ENCODE results near the gene MYO15B. TPM values are rescaled to one million over a fixed set of nuclear protein-coding genes. Genes with fewer than 3 reads are reported as not detected.

The MYO15B gene
- total RNA-seq, 1 experiment from 2014 or later: 30.3 TPM

GRCh38 chr17:75646638-75646992 is 59.0 kb downstream of the MYO15B start (continued):
- TF ChIP-seq ATF3 (IDR thresholded peaks at IDR 0.05) (no peak), JUND (IDR thresholded peaks at IDR 0.05) (no peak), CEBPB (IDR thresholded peaks at IDR 0.05; ENCODE audit: low read depth) (no peak)
- TF ChIP-seq, protein P1, sequence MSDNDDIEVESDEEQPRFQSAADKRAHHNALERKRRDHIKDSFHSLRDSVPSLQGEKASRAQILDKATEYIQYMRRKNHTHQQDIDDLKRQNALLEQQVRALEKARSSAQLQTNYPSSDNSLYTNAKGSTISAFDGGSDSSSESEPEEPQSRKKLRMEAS (IDR thresholded peaks at IDR 0.05): no peak

- intact Hi-C loops (cut with micrococcal nuclease): no loop called here
- Histone ChIP-seq H3K36me3 (ENCODE audit: control insufficient read depth in 1 of 2, insufficient read depth in 2 of 2, low read length in 2 of 2) (peaks cover 16 to 19% of the 10 kb centered on the region in 2 experiments; a peak in 3 of 4 replicates), H3K9ac (ENCODE audit: low read length) (peak overlapping the region; percentile 72), H3K4me1 (ENCODE audit: control insufficient read depth in 1 of 2, insufficient read depth in 2 of 2, low read length in 2 of 2) (peaks cover 32 to 51% of the 10 kb centered on the region in 2 experiments), H3K27ac (ENCODE audit: low read depth, low read length) (no peak overlapping the region; the same call in 1 of the 2 replicates), H2AFZ (ENCODE audit: low read depth, low read length, poor library complexity, severe bottlenecking) (no peak overlapping the region), H4K20me1 (ENCODE audit: insufficient read depth) (no peaks in the 10 kb centered on the region), H3K27me3 (ENCODE audit: insufficient read depth, low read length) (no peaks in the 10 kb centered on the region), H3K9me3 (ENCODE audit: control insufficient read depth in 1 of 2, insufficient read depth in 1 of 2, low read depth in 1 of 2, low read length in 2 of 2) (no peaks in the 10 kb centered on the region), H3K4me2 (ENCODE audit: low read length) (peak overlapping the region; percentile 91; the same call in 1 of the 2 replicates), H3K4me3 (replicated peaks in 1 of 2; ENCODE audit: low read depth in 1 of 2, low read length in 2 of 2) (no peak overlapping the region), H3K9me2 (ENCODE audit: insufficient read depth) (no peaks in the 10 kb centered on the region), H3K79me2 (ENCODE audit: insufficient read depth, low read length) (no peaks in the 10 kb centered on the region)
- ChIA-PET CTCF (interaction anchor here (0.7 to 3.6 kb wide), 4 partner anchors 7 to 103 kb away, joined by 3 to 80 read pairs (median 15); partner anchors contain the start of gene SMIM5), RAD21 (ENCODE audit: low non-redundant PET in 1 of 2, low total read pairs in 2 of 2, uncharacterized antibody in 2 of 2, unreplicated experiment in 2 of 2) (no interaction called here), POLR2A (interaction anchor here (2.5 to 2.8 kb wide), 2 partner anchors 14 to 133 kb away, joined by 13 to 17 read pairs; partner anchors contain the start of gene SMIM5)
- DNase-seq (ENCODE audit: low read depth, low spot score): no peak
- ATAC-seq: no peak
- no TSS peak for BruUV-seq (replicated peaks)
- TF ChIP-seq SP1 (IDR thresholded peaks at IDR 0.05; ENCODE audit: low read depth) (no peak), EGR1 (IDR thresholded peaks at IDR 0.05; ENCODE audit: low read depth) (no peak), POLR2AphosphoS5 (IDR thresholded peaks at IDR 0.05; ENCODE audit: low read depth, low read length) (no peak), CEBPB (IDR thresholded peaks at IDR 0.05; ENCODE audit: low read depth) (no peak), POLR2A (IDR thresholded peaks at IDR 0.05; ENCODE audit: borderline replicate concordance, extremely low read depth, insufficient read depth, insufficient read length) (no peak), FOSL1 (IDR thresholded peaks at IDR 0.05; ENCODE audit: low read depth) (no peak), CBX3 (IDR thresholded peaks at IDR 0.05; ENCODE audit: low read depth) (no peak), ELF1 (IDR thresholded peaks at IDR 0.05; ENCODE audit: borderline replicate concordance, low read depth) (no peak)
- TF ChIP-seq, protein P2, sequence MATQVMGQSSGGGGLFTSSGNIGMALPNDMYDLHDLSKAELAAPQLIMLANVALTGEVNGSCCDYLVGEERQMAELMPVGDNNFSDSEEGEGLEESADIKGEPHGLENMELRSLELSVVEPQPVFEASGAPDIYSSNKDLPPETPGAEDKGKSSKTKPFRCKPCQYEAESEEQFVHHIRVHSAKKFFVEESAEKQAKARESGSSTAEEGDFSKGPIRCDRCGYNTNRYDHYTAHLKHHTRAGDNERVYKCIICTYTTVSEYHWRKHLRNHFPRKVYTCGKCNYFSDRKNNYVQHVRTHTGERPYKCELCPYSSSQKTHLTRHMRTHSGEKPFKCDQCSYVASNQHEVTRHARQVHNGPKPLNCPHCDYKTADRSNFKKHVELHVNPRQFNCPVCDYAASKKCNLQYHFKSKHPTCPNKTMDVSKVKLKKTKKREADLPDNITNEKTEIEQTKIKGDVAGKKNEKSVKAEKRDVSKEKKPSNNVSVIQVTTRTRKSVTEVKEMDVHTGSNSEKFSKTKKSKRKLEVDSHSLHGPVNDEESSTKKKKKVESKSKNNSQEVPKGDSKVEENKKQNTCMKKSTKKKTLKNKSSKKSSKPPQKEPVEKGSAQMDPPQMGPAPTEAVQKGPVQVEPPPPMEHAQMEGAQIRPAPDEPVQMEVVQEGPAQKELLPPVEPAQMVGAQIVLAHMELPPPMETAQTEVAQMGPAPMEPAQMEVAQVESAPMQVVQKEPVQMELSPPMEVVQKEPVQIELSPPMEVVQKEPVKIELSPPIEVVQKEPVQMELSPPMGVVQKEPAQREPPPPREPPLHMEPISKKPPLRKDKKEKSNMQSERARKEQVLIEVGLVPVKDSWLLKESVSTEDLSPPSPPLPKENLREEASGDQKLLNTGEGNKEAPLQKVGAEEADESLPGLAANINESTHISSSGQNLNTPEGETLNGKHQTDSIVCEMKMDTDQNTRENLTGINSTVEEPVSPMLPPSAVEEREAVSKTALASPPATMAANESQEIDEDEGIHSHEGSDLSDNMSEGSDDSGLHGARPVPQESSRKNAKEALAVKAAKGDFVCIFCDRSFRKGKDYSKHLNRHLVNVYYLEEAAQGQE (IDR thresholded peaks at IDR 0.05; ENCODE audit: low read depth): no peak
These were observed 59.5 kb downstream of the MYO15B start for GRCh38 chr17:75647061-75647460.

Measured in HCT116 (cell line).